ENCODE measurements around the gene NCKAP5.

NCKAP5 gene

GRCh38 chr2:133107058-133107815, 461.0 kb downstream of the NCKAP5 start:
- DNase-seq (ENCODE audit: low read depth in 2 of 3, low spot score in 1 of 3), result no peak

- no peak for DNase-seq (ENCODE audit: low read depth in 2 of 3, low spot score in 1 of 3)
Observed at GRCh38 chr2:133104871-133105270, 463.4 kb downstream of the NCKAP5 start.

GRCh38 chr2:133098787-133099186, 469.5 kb downstream of the NCKAP5 start:
- no peak for DNase-seq (ENCODE audit: low read depth in 2 of 3, low spot score in 1 of 3)

GRCh38 chr2:133097666-133098065, 470.6 kb downstream of the NCKAP5 start:
- DNase-seq (ENCODE audit: low read depth in 2 of 3, low spot score in 1 of 3), result no peak

GRCh38 chr2:133092571-133092970, 475.7 kb downstream of the NCKAP5 start:
- DNase-seq (ENCODE audit: low read depth in 2 of 3, low spot score in 1 of 3), result no peak

- DNase-seq (ENCODE audit: low read depth in 2 of 3, low spot score in 1 of 3), result no peak
Observed at GRCh38 chr2:133090358-133090757, 477.9 kb downstream of the NCKAP5 start.

- no peak for DNase-seq (ENCODE audit: low read depth in 2 of 3, low spot score in 1 of 3)
Observed at GRCh38 chr2:133086176-133086575, 482.1 kb downstream of the NCKAP5 start.

GRCh38 chr2:133085646-133086045, 482.6 kb downstream of the NCKAP5 start:
- DNase-seq (ENCODE audit: low read depth in 2 of 3, low spot score in 1 of 3), result no peak

GRCh38 chr2:133082034-133082433, 486.2 kb downstream of the NCKAP5 start:
- DNase-seq (ENCODE audit: low read depth in 2 of 3, low spot score in 1 of 3), result no peak

- no peak for DNase-seq (ENCODE audit: low read depth in 2 of 3, low spot score in 1 of 3)
Observed at GRCh38 chr2:133080822-133081221, 487.4 kb downstream of the NCKAP5 start.

GRCh38 chr2:133078667-133079411, 489.4 kb downstream of the NCKAP5 start:
- DNase-seq (ENCODE audit: low read depth in 2 of 3, low spot score in 1 of 3), result no peak

GRCh38 chr2:133077269-133077822, 490.9 kb downstream of the NCKAP5 start:
- DNase-seq (ENCODE audit: low read depth in 2 of 3, low spot score in 1 of 3), result no peak

GRCh38 chr2:133072837-133073694, 495.2 kb downstream of the NCKAP5 start:
- DNase-seq (ENCODE audit: low read depth in 2 of 3, low spot score in 1 of 3), result no peak

GRCh38 chr2:133063775-133064174, 504.5 kb downstream of the NCKAP5 start:
- DNase-seq (ENCODE audit: low read depth in 2 of 3, low spot score in 1 of 3), result no peak

GRCh38 chr2:133062931-133063665, 505.2 kb downstream of the NCKAP5 start:
- DNase-seq (ENCODE audit: low read depth in 2 of 3, low spot score in 1 of 3), result no peak

GRCh38 chr2:133061874-133062593, 506.2 kb downstream of the NCKAP5 start:
- no peak for DNase-seq (ENCODE audit: low read depth in 2 of 3, low spot score in 1 of 3)

GRCh38 chr2:133054297-133054696, 514.0 kb downstream of the NCKAP5 start:
- DNase-seq (ENCODE audit: low read depth in 2 of 3, low spot score in 1 of 3), result no peak

GRCh38 chr2:133053541-133053940, 514.7 kb downstream of the NCKAP5 start:
- no peak for DNase-seq (ENCODE audit: low read depth in 2 of 3, low spot score in 1 of 3)

- no peak for DNase-seq (ENCODE audit: low read depth in 2 of 3, low spot score in 1 of 3)
Observed at GRCh38 chr2:133045787-133046186, 522.5 kb downstream of the NCKAP5 start.

GRCh38 chr2:133044556-133044955, 523.7 kb downstream of the NCKAP5 start:
- no peak for DNase-seq (ENCODE audit: low read depth in 2 of 3, low spot score in 1 of 3)
